T47D (cell line): ENCODE measurements around the gene PPIF.

Source experiments
- DNase-seq, 2 experiments: peaks; one replicate each; pipeline versions ENCODE4 v3.0.0 to v3.0.0-alpha.2; 2011 to 2012; ENCODE audit warnings: low read depth in 1 of 2, low spot score in 1 of 2
- JUND ChIP-seq: IDR thresholded peaks from 2 replicates; pipeline ENCODE4 v1.6.1; 2012; ENCODE audit warnings: low read depth
- in situ Hi-C: cut with HindIII; loops from 2 replicates; pipeline ENCODE4 v1.10.0; 2016; ENCODE audit warnings: low sequenced_read_pairs, low pct_unique_long_range_greater_than_20kb

The PPIF gene

DNA sequence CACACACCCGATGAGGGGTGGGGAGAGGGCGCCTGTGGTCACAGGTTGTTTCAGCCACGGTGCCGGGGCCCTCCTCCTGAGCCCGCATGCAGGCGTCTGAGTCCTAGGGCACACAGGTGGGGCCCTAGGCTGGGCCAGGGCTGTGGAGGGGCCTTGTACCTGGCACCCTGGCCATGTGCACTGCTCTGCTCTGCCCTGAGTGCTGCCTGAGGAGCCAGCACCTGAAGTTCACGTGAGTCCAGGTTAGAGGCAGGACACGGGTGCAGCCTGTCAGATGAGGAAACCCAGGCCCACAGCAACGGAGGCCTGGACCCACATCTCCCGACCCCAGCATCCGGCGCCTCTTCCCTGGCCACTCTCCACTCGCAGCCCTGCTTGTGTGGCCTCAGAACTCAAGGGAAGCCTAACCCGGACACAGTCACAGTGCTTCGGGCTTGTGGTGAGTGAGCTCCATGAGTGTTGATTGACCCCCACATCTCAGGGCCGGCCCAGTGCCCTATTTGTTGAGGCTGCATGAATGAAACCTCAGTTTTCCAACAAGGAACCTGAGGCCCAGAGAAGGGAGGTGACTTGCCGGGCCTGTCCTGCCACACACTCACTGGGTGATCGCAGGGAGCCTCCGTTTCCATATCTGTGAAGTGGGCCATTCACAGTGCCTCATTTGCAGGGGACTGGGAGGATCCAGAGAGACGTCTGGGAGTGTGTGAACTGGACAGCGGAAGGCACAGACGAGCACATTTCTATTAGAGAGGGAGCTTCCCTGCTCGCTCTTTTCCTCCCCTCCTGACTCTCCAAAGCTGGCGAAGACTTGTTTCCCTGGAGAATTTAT, 39.6 kb downstream of the PPIF start:
- in situ Hi-C loops, result no loop called here
- TF ChIP-seq JUND, result no peak
- no peak for DNase-seq

DNA sequence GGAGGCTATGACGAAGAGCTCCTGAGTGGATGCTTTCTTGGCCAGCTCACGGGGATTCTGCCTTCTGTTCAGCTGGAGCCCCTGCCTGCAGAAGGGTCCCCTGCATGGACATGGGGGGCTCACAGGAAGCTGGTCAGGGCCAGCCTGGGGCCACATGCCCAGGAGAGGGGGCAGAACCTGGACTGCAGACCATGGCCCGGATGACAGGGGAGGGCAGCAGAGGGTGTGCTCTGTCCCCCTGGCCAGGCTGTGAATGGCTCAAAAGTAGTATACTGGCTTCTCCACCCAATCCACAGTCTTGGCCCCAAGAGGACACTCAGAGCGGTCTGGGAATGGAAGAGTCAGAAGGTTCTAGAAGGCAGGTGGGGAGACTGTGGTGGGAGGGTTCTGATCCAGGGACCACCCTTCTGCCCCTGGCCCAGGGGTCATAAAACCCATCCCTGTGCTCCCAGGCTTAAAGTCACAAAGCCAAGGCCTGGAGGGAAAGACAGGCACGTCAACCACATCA, 40.3 kb downstream of the PPIF start:
- no peak for DNase-seq
- TF ChIP-seq JUND, result no peak
- in situ Hi-C loops, result no loop called here

DNA sequence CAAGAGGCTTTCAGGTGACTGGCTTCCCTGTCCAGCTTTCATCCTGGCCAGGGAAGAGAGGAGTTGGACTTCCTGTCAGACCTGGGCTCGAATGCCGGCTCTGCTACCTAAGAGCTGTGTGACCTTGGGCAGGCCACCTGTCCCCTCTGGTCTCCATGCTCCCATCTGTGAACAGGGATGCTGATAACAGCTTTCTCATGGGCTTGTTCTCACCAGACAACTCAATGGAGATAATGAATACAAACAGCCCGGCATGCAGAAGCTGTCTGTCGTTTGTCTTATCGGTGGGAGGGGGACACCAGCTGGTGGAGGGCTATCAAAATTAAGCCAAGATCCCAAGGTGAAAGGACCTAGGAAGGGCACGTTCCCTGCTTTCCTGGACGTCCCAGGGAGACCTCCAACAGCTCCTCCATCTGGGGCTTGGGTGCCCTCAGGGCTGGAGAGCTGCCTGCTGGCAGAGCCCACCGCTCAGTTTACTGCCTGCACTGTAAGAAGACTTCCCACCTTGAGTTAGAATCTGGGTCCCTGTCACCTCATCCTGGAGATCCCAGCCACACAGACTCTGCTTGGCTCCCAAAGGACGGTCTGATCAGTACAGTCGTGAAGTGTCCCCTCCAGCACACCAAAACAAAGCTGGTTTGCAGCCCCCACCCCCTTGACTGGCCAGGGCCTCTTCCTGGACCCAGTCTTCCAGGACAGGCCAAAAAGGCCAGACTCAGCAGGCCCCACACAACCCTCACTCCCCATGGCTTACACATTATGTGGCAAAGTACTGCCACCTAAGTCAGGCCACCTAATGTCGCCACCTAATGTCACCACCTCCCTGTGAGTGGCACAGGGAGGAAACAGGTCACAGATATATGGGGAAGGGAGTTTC, 40.9 kb downstream of the PPIF start:
- in situ Hi-C loops, result no loop called here
- TF ChIP-seq JUND, result no peak
- no peak for DNase-seq

DNA sequence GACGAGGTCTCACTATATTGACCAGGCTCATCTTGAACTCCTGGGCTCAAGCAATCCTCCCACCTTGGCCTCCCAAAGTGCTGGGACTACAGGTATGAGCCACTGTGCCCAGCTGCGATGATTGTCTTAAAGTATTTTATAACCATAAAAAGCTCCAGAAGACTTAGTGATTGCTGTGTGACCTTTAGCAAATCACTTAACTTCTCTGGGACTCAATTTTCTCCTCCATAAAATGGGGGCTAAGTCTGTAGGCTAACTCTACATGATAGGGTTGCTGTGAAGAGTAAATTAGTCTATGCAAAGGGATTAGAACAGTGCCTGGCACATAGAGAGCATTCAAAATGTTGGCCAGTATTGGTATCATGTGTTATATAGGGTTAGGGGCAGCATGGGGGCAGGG, 42.8 kb downstream of the PPIF start:
- no peak for DNase-seq
- no peak for TF ChIP-seq JUND
- in situ Hi-C loops, result no loop called here

GRCh38 chr10:79390551-79391229, 43.4 kb downstream of the PPIF start:
- TF ChIP-seq JUND, result no peak
- in situ Hi-C loops, result no loop called here
- DNase-seq, result no peak

- DNase-seq, result no peak
- no peak for TF ChIP-seq JUND
- in situ Hi-C loops, result no loop called here
Measured at GRCh38 chr10:79391231-79392019, 44.2 kb downstream of the PPIF start.

GRCh38 chr10:79392020-79392398, 44.7 kb downstream of the PPIF start:
- DNase-seq, result no peak
- no peak for TF ChIP-seq JUND
- in situ Hi-C loops, result no loop called here

DNA sequence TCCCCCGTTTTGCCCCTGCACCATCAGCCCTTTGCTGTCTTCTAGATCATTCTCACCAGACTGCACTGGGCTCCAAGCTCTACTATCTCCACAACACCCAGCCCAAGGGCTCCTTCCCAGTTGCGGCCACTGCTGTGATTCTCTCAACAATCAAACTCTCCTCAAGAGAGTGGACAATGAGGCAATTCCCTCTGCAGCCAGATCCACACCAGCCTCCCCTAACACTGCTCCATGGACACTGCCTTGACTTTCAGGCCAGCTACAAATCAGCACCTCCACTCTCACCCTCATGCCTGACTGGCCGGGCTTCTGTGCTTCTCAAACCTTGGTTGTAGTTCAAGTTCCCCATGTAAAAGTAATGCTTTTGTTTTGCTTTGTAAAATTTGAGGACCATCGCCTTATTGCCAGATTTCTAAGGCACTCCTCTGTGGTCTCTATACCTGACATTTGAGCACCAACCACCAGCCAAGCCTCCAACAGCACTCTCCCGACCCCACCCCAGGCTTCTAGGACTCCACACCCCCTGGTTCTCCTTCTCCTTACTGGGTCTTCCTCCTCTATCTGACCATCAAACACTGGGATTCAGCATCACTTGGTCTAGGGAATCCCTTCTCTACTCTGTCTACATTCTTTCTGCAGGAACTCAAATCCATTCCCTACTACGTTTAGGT, 45.4 kb downstream of the PPIF start:
- no peak for DNase-seq
- in situ Hi-C loops, result no loop called here
- no peak for TF ChIP-seq JUND

- no peak for TF ChIP-seq JUND
- DNase-seq, result no peak
- in situ Hi-C loops, result no loop called here
Measured at GRCh38 chr10:79393221-79393923, 46.1 kb downstream of the PPIF start.

- no peak for TF ChIP-seq JUND
- in situ Hi-C loops, result no loop called here
- DNase-seq, result no peak
Measured at GRCh38 chr10:79393924-79394610, 46.8 kb downstream of the PPIF start.

DNA sequence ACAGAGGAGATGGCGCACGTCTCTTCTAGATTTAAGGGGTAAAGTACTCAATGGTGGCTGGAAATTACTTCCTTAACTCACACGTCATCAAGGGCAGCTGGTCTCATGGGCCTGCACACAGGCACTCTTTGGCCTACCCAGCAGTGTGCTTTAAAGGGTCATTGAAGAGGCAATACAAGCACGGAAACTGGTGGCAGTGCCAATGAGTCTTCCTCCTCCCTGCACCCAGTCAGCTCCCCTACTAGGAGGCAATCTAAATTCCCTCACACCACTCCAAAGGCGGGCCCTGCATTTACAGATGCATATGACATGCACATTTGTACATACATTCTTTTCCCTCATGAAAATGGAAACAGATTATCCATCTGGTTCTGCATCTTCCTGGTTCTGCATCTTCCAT, 47.4 kb downstream of the PPIF start:
- TF ChIP-seq JUND, result no peak
- in situ Hi-C loops, result no loop called here
- DNase-seq, result no peak
